HepG2 (cell line): ENCODE measurements around the gene ZNF524. TPM values are rescaled to one million over a fixed set of nuclear protein-coding genes. Genes with fewer than 3 reads are reported as not detected.

ENCODE experiments used
- AHR ChIP-seq: IDR thresholded peaks from 2 replicates; pipeline ENCODE4 v1.6.1; 2018; ENCODE audit warnings: missing genetic modification reagents, missing compliant biosample characterization
- ERF ChIP-seq: IDR thresholded peaks from 2 replicates; pipeline ENCODE4 v1.6.1; 2018; ENCODE audit warnings: missing biosample characterization, missing genetic modification reagents
- FOSL1 ChIP-seq: sonication (generic); formaldehyde crosslinking; IDR thresholded peaks from 2 replicates; pipeline ENCODE4 v1.9.0; 2021; ENCODE audit warnings: missing genetic modification reagents, borderline replicate concordance
- KLF16 ChIP-seq, 2 experiments: sonication (generic) in 1 of 2; formaldehyde crosslinking in 1 of 2; IDR thresholded peaks; 2 replicates each; pipeline versions ENCODE4 v1.6.1 to v1.8.0; 2016 to 2023; ENCODE audit warnings: missing genetic modification reagents in 2 of 2, missing compliant biosample characterization in 1 of 2
- MIER3 ChIP-seq: IDR thresholded peaks from 2 replicates; pipeline ENCODE4 v1.6.1; 2016; ENCODE audit warnings: missing compliant biosample characterization, borderline replicate concordance
- MXD4 ChIP-seq: IDR thresholded peaks from 2 replicates; pipeline ENCODE4 v1.6.1; 2016; ENCODE audit warnings: mild to moderate bottlenecking, missing biosample characterization, missing genetic modification reagents
- PHF20 ChIP-seq: sonication (generic); formaldehyde crosslinking; IDR thresholded peaks from 2 replicates; pipeline ENCODE4 v1.5.0; 2020; ENCODE audit warnings: mild to moderate bottlenecking, missing genetic modification reagents
- TBX3 ChIP-seq: fragments of 450-650 bp; IDR thresholded peaks from 2 replicates; pipeline ENCODE4 v1.6.1; 2017; ENCODE audit warnings: antibody characterized with exemption, mild to moderate bottlenecking, inconsistent platforms, borderline replicate concordance
- ZEB1 ChIP-seq: IDR thresholded peaks from 2 replicates; pipeline ENCODE4 v1.6.1; 2012; ENCODE audit warnings: mild to moderate bottlenecking, low read depth, inconsistent platforms; ENCODE audit not compliant: insufficient replicate concordance
- ZFP36L1 ChIP-seq: sonication (generic); formaldehyde crosslinking; IDR thresholded peaks from 2 replicates; pipeline ENCODE4 v1.8.0; 2022; ENCODE audit warnings: mild to moderate bottlenecking, missing genetic modification reagents, moderate library complexity
- ZMYM3 ChIP-seq: sonication (generic); formaldehyde crosslinking; IDR thresholded peaks from 2 replicates; pipeline ENCODE4 v1.5.1; 2020; ENCODE audit warnings: mild to moderate bottlenecking, missing genetic modification reagents
- ZNF329 ChIP-seq: sonication (generic); formaldehyde crosslinking; IDR thresholded peaks from 2 replicates; pipeline ENCODE4 v1.9.0; 2021; ENCODE audit warnings: low read depth, mild to moderate bottlenecking, missing genetic modification reagents
- ZNF460 ChIP-seq: sonication (generic); formaldehyde crosslinking; IDR thresholded peaks from 2 replicates; pipeline ENCODE4 v1.5.1; 2020; ENCODE audit warnings: missing genetic modification reagents, mild to moderate bottlenecking, borderline replicate concordance
- ZNF543 ChIP-seq: sonication (generic); formaldehyde crosslinking; IDR thresholded peaks from 2 replicates; pipeline ENCODE4 v1.4.0; 2020; ENCODE audit warnings: mild to moderate bottlenecking, missing genetic modification reagents
- ZNF556 ChIP-seq: sonication (generic); formaldehyde crosslinking; IDR thresholded peaks from 2 replicates; pipeline ENCODE4 v1.4.0; 2020; ENCODE audit warnings: mild to moderate bottlenecking, missing genetic modification reagents, borderline replicate concordance
- ZNF674 ChIP-seq: sonication (generic); formaldehyde crosslinking; IDR thresholded peaks from 2 replicates; pipeline ENCODE4 v1.5.0; 2020; ENCODE audit warnings: low read depth, mild to moderate bottlenecking, missing genetic modification reagents
- ZNF841 ChIP-seq: sonication (generic); formaldehyde crosslinking; IDR thresholded peaks from 2 replicates; pipeline ENCODE4 v1.8.1; 2023; ENCODE audit warnings: missing genetic modification reagents, borderline replicate concordance
- polyA plus RNA-seq, 8 experiments: library from polyadenylated mRNA; depleted of rRNA in 3 of 8; stranded (reverse) in 7 of 8; unstranded in 1 of 8; fragments of >200 nt; fragmentation: Illumina TruSeq in 4 of 8; extraction: Trizol in 4 of 8; gene quantifications; 2 replicates each; pipeline versions ENCODE4 v1.2.1 to v1.2.3, GENCODE V29; 2011 to 2016; ENCODE audit warnings: low read depth in 4 of 8, missing spikeins in 1 of 8, mixed read lengths in 1 of 8; ENCODE audit not compliant: insufficient read depth in 1 of 8
- total RNA-seq, 5 experiments: library from RNA; depleted of rRNA; stranded (reverse); fragments of >200 nt; fragmentation: Illumina TruSeq; extraction: Trizol; gene quantifications; 2 replicates each; pipeline ENCODE4 v1.2.3, GENCODE V29; 2016; ENCODE audit warnings: low read depth in 1 of 5
- TF ChIP-seq, protein P1 (sequence below): sonication (generic); formaldehyde crosslinking; IDR thresholded peaks from 2 replicates; pipeline ENCODE4 v1.5.1; 2020; ENCODE audit warnings: mild to moderate bottlenecking, missing genetic modification reagents
- TF ChIP-seq, protein P2 (sequence below): sonication (generic); formaldehyde crosslinking; IDR thresholded peaks from 2 replicates; pipeline ENCODE4 v1.8.0; 2022; ENCODE audit warnings: mild to moderate bottlenecking, missing genetic modification reagents
- TF ChIP-seq, protein P3 (sequence below): sonication (generic); formaldehyde crosslinking; IDR thresholded peaks from 2 replicates; pipeline ENCODE4 v1.4.0; 2020; ENCODE audit warnings: missing genetic modification reagents

ZNF524 gene
- total and polyA plus RNA-seq, 2 of the 13 experiments (the other 11 are each of a cell fraction or from before 2014, with no cell fraction given), result 3.2 to 4.6 TPM

DNA sequence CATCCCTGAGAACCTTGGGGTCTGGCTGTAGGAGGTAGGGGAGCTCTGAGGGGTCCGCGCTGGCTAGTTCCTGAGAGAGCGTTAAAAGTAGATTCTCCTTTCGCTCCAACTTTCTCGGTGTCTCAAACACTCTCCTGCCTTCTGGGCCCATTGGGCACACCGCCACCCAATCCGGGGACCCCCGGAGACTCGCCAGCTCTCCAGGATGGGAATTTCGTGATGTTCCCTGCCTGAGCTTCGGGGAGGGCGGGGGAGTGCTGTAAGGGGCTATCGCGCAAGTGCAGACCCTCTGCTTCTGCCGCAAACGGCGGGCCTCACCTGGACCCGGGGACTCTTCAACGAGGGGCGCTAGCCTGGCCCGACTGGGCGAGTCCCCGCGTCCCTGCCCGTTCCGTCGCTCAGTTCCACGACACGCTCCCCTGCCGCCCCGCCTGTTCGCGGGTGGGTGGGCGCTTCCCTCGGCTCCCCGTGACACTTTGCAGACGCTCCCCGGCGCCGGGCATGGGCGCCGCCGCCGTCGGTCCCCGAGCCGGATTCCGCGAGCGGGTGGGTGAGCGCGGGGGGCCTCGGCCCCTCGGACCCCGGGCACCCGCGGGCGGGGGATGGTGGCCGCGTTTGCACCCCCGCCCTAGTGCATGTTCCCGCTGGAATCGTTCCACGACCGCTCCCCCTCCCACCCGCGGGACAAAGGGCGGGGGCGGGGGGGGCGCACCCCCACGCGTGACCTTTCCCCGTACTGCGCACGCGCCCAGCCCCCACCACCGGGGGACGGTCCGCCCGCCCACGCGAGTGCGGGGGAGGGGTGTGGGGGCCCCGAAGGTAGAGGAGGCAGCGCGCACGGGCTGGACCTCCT, 47.9 kb downstream of the ZNF524 start, which contains the start of gene CCDC106 (continued):
- TF ChIP-seq ZEB1 (peak; percentile 55), FOSL1 (CRISPR knock-in tag) (no peak), PHF20 (CRISPR knock-in tag) (peak; percentile 61; the same call in 1 of the 2 replicates), ZNF543 (CRISPR knock-in tag) (peak; percentile 51; the same call in 1 of the 2 replicates), ZNF460 (CRISPR knock-in tag) (no peak), ZNF329 (peak; percentile 57; the same call in 1 of the 2 replicates), ERF (CRISPR knock-in tag) (0 out of 2 replicates have a peak, but pooled peaks have one; percentile 52), ZMYM3 (CRISPR knock-in tag) (peak; percentile 74), ZNF556 (no peak; the same call in 1 of the 2 replicates), ZNF674 (CRISPR knock-in tag) (peak; percentile 85; the same call in 1 of the 2 replicates), TBX3 (no peak), ZNF841 (CRISPR knock-in tag) (no peak), AHR (CRISPR knock-in tag) (peak; percentile 63; the same call in 1 of the 2 replicates), ZFP36L1 (no peak), MIER3 (CRISPR knock-in tag) (0 out of 2 replicates have a peak, but pooled peaks have one; percentile 34), KLF16 (CRISPR knock-in tag; IDR thresholded peaks at IDR 0.05) (no peak), MXD4 (CRISPR knock-in tag) (peak; percentile 49; the same call in 1 of the 2 replicates)
- TF ChIP-seq, protein P1, sequence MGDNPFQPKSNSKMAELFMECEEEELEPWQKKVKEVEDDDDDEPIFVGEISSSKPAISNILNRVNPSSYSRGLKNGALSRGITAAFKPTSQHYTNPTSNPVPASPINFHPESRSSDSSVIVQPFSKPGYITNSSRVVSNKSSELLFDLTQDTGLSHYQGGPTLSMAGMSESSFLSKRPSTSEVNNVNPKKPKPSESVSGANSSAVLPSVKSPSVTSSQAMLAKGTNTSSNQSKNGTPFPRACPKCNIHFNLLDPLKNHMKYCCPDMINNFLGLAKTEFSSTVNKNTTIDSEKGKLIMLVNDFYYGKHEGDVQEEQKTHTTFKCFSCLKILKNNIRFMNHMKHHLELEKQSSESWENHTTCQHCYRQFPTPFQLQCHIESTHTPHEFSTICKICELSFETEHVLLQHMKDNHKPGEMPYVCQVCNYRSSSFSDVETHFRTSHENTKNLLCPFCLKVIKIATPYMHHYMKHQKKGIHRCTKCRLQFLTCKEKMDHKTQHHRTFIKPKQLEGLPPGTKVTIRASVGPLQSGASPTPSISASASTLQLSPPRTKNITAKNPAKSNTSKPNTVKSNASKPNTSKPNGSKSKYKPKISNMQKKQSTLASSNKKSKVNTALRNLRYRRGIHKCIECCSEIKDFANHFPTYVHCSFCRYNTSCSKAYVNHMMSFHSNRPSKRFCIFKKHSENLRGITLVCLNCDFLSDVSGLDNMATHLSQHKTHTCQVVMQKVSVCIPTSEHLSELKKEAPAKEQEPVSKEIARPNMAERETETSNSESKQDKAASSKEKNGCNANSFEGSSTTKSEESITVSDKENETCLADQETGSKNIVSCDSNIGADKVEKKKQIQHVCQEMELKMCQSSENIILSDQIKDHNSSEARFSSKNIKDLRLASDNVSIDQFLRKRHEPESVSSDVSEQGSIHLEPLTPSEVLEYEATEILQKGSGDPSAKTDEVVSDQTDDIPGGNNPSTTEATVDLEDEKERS (CRISPR knock-in tag), result 0 out of 2 replicates have a peak, but pooled peaks have one; percentile 46
- TF ChIP-seq, protein P2, sequence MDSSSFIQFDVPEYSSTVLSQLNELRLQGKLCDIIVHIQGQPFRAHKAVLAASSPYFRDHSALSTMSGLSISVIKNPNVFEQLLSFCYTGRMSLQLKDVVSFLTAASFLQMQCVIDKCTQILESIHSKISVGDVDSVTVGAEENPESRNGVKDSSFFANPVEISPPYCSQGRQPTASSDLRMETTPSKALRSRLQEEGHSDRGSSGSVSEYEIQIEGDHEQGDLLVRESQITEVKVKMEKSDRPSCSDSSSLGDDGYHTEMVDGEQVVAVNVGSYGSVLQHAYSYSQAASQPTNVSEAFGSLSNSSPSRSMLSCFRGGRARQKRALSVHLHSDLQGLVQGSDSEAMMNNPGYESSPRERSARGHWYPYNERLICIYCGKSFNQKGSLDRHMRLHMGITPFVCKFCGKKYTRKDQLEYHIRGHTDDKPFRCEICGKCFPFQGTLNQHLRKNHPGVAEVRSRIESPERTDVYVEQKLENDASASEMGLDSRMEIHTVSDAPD (CRISPR knock-in tag), result no peak
- TF ChIP-seq, protein P3, sequence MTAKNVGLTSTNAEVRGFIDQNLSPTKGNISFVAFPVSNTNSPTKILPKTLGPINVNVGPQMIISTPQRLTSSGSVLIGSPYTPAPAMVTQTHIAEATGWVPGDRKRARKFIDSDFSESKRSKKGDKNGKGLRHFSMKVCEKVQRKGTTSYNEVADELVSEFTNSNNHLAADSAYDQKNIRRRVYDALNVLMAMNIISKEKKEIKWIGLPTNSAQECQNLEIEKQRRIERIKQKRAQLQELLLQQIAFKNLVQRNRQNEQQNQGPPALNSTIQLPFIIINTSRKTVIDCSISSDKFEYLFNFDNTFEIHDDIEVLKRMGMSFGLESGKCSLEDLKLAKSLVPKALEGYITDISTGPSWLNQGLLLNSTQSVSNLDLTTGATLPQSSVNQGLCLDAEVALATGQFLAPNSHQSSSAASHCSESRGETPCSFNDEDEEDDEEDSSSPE (CRISPR knock-in tag), result no peak
